ENCODE measurements around the gene RFX4. TPM values are rescaled to one million over a fixed set of nuclear protein-coding genes. Genes with fewer than 3 reads are reported as not detected.

Gene RFX4
- total RNA-seq, 1 donor from 2014 or later = 3.4 TPM

GRCh38 chr12:106673141-106673540, 90.3 kb downstream of the RFX4 start:
- Histone ChIP-seq H3K36me3 (no peaks in the 10 kb centered on the region), H3K27me3 (no peaks in the 10 kb centered on the region), H3K9ac (peak overlapping the region; percentile 33), H3K79me2 (ENCODE audit: low read depth) (no peaks in the 10 kb centered on the region), H2AFZ (replicated peaks) (no peak overlapping the region), H3K4me3 (peak overlapping the region; percentile 46), H3K27ac (peak overlapping the region; percentile 97), H3F3A (ENCODE audit: low read depth) (peaks cover 34% of the 10 kb centered on the region), H3K4me2 (peak overlapping the region; percentile 93), H3K9me3 (ENCODE audit: low read depth) (no peaks in the 10 kb centered on the region), H4K20me1 (ENCODE audit: low read depth) (peaks cover 4% of the 10 kb centered on the region), H3K4me1 (peaks cover 31% of the 10 kb centered on the region)
- peaks cover 48% of the 10 kb centered on the region for H3K36me3 Mint-ChIP-seq
- H3K4me3 Mint-ChIP-seq = peak overlapping the region; percentile 85
- H3K27me3 Mint-ChIP-seq (ENCODE audit: insufficient read depth, low read depth) = peaks cover 17% of the 10 kb centered on the region
- no peak for TF ChIP-seq EZH2 (IDR thresholded peaks at IDR 0.05)
- peaks cover 71% of the 10 kb centered on the region for H3K4me1 Mint-ChIP-seq
- H3K27ac Mint-ChIP-seq = peak overlapping the region; percentile 99
- H3K9me3 Mint-ChIP-seq = no peaks in the 10 kb centered on the region
- peak; percentile 45 for DNase-seq (ENCODE audit: low spot score)

GRCh38 chr12:106675651-106676435, 93.0 kb downstream of the RFX4 start:
- peak overlapping the region; percentile 19 for H3K27ac Mint-ChIP-seq
- H4K20me1 ChIP-seq (ENCODE audit: low read depth) = peaks cover 4% of the 10 kb centered on the region
- H3K4me1 ChIP-seq = peaks cover 45% of the 10 kb centered on the region
- no peak for DNase-seq (ENCODE audit: low spot score)
- peaks cover 34% of the 10 kb centered on the region for H3F3A ChIP-seq (ENCODE audit: low read depth)
- no peaks in the 10 kb centered on the region for H3K9me3 Mint-ChIP-seq
- no peak overlapping the region for H3K4me2 ChIP-seq
- H3K27ac ChIP-seq = no peak overlapping the region
- H3K4me1 Mint-ChIP-seq = peaks cover 72% of the 10 kb centered on the region
- no peak overlapping the region for H3K4me3 Mint-ChIP-seq
- H2AFZ ChIP-seq (replicated peaks) = no peak overlapping the region
- H3K4me3 ChIP-seq = no peak overlapping the region
- no peak for TF ChIP-seq EZH2 (IDR thresholded peaks at IDR 0.05)
- no peak for TF ChIP-seq EZH2phosphoT487 (IDR thresholded peaks at IDR 0.05)
- TF ChIP-seq CTCF (IDR thresholded peaks at IDR 0.05) = no peak
- no peaks in the 10 kb centered on the region for H3K27me3 ChIP-seq
- H3K9ac ChIP-seq = no peak overlapping the region
- H3K79me2 ChIP-seq (ENCODE audit: low read depth) = no peaks in the 10 kb centered on the region
- no peaks in the 10 kb centered on the region for H3K36me3 ChIP-seq
- no peaks in the 10 kb centered on the region for H3K9me3 ChIP-seq (ENCODE audit: low read depth)
- peaks cover 37% of the 10 kb centered on the region for H3K36me3 Mint-ChIP-seq
- H3K27me3 Mint-ChIP-seq (ENCODE audit: insufficient read depth, low read depth) = peaks cover 17% of the 10 kb centered on the region

- peaks cover 41% of the 10 kb centered on the region for H3K4me1 Mint-ChIP-seq
- no peak overlapping the region for H3K4me2 ChIP-seq
- H3K27ac Mint-ChIP-seq = no peak overlapping the region
Observed at GRCh38 chr12:106679574-106679973, 96.8 kb downstream of the RFX4 start.

GRCh38 chr12:106680280-106680679, 97.5 kb downstream of the RFX4 start:
- H3K4me1 ChIP-seq = peaks cover 22% of the 10 kb centered on the region
- TF ChIP-seq EZH2phosphoT487 (IDR thresholded peaks at IDR 0.05) (no peak), EZH2 (IDR thresholded peaks at IDR 0.05) (no peak), CTCF (IDR thresholded peaks at IDR 0.05) (no peak)
- H3K27me3 ChIP-seq = no peaks in the 10 kb centered on the region
- H3K27me3 Mint-ChIP-seq (ENCODE audit: insufficient read depth, low read depth) = peaks cover 3% of the 10 kb centered on the region
- peaks cover 37% of the 10 kb centered on the region for H3K4me1 Mint-ChIP-seq
- H3K27ac ChIP-seq = no peak overlapping the region
- H3K36me3 ChIP-seq = no peaks in the 10 kb centered on the region
- H3K9ac ChIP-seq = no peak overlapping the region
- no peak overlapping the region for H3K4me3 ChIP-seq
- no peaks in the 10 kb centered on the region for H3F3A ChIP-seq (ENCODE audit: low read depth)
- no peaks in the 10 kb centered on the region for H3K79me2 ChIP-seq (ENCODE audit: low read depth)
- no peak for DNase-seq (ENCODE audit: low spot score)
- H3K36me3 Mint-ChIP-seq = peaks cover 57% of the 10 kb centered on the region
- no peaks in the 10 kb centered on the region for H4K20me1 ChIP-seq (ENCODE audit: low read depth)
- no peaks in the 10 kb centered on the region for H3K9me3 ChIP-seq (ENCODE audit: low read depth)
- H2AFZ ChIP-seq (replicated peaks) = no peak overlapping the region
- no peak overlapping the region for H3K4me3 Mint-ChIP-seq
- no peaks in the 10 kb centered on the region for H3K9me3 Mint-ChIP-seq
- no peak overlapping the region for H3K4me2 ChIP-seq
- no peak overlapping the region for H3K27ac Mint-ChIP-seq

More at GRCh38 chr12:106679574-106679973, 96.8 kb downstream of the RFX4 start:
- Histone ChIP-seq H2AFZ (replicated peaks) (no peak overlapping the region), H3K4me1 (peaks cover 22% of the 10 kb centered on the region), H3K27me3 (no peaks in the 10 kb centered on the region), H3K27ac (no peak overlapping the region), H3K79me2 (ENCODE audit: low read depth) (no peaks in the 10 kb centered on the region), H3K9me3 (ENCODE audit: low read depth) (no peaks in the 10 kb centered on the region), H3K36me3 (no peaks in the 10 kb centered on the region), H3K4me3 (no peak overlapping the region), H3K9ac (no peak overlapping the region), H3F3A (ENCODE audit: low read depth) (no peaks in the 10 kb centered on the region), H4K20me1 (ENCODE audit: low read depth) (no peaks in the 10 kb centered on the region)
- TF ChIP-seq EZH2phosphoT487 (IDR thresholded peaks at IDR 0.05) = no peak
- Mint-ChIP-seq H3K4me3 (no peak overlapping the region), H3K9me3 (no peaks in the 10 kb centered on the region), H3K27me3 (ENCODE audit: insufficient read depth, low read depth) (peaks cover 8% of the 10 kb centered on the region), H3K36me3 (peaks cover 59% of the 10 kb centered on the region)
- DNase-seq (ENCODE audit: low spot score) = no peak

All from neural progenitor cell (in vitro differentiated cells).